IPS-11a (cell line): ENCODE data around the gene CELF3.

Experiments used
- H3K4me3 ChIP-seq: one replicate; pipeline ENCODE4 v1.5.1; 2013; ENCODE audit warnings: low read depth, low read length, control low read depth

Gene CELF3

GRCh38 chr1:151720974-151721787 lies 4.6 kb upstream of the CELF3 start, which contains the start of gene RIIAD1:
Gene RIIAD1, plus strand, starts transcription at chr1:151721522. Its CDS starts 15 bp downstream, at chr1:151721537.
- H3K4me3 ChIP-seq = peak within 1 kb of the TSS; percentile 43

DNA sequence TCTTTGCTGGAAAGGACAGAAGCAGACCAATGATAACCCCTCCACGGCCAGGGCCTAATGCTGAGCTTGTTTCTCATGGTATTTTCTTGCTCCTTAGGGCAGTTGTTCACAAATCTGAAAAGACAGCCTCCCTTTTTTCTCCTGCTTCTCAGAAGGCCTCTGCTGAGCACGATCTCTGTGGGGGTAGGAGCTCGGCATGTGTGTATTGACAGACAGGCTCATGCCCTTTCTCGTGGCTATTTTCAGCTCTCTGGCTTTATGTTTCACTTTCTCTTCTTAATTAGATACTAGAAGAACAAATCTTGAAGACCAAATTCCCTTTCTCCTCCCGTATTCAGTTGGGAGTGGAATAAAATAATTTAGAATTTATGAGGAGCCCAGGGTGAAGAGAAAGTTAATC lies 4.0 kb upstream of the CELF3 start:
- H3K4me3 ChIP-seq = no peak overlapping the region

GRCh38 chr1:151720125-151720524 lies 3.5 kb upstream of the CELF3 start:
- no peak overlapping the region for H3K4me3 ChIP-seq

GRCh38 chr1:151718666-151719065 lies 2.1 kb upstream of the CELF3 start:
- no peak overlapping the region for H3K4me3 ChIP-seq

- no peak overlapping the region for H3K4me3 ChIP-seq
These were observed 1.4 kb upstream of the CELF3 start for GRCh38 chr1:151718011-151718431.

- peak overlapping the region; percentile 30 for H3K4me3 ChIP-seq
These were observed 219 bp downstream of the CELF3 start for GRCh38 chr1:151716405-151716762.

- H3K4me3 ChIP-seq = peak overlapping the region; percentile 30
These were observed 738 bp downstream of the CELF3 start for GRCh38 chr1:151715726-151716404.

DNA sequence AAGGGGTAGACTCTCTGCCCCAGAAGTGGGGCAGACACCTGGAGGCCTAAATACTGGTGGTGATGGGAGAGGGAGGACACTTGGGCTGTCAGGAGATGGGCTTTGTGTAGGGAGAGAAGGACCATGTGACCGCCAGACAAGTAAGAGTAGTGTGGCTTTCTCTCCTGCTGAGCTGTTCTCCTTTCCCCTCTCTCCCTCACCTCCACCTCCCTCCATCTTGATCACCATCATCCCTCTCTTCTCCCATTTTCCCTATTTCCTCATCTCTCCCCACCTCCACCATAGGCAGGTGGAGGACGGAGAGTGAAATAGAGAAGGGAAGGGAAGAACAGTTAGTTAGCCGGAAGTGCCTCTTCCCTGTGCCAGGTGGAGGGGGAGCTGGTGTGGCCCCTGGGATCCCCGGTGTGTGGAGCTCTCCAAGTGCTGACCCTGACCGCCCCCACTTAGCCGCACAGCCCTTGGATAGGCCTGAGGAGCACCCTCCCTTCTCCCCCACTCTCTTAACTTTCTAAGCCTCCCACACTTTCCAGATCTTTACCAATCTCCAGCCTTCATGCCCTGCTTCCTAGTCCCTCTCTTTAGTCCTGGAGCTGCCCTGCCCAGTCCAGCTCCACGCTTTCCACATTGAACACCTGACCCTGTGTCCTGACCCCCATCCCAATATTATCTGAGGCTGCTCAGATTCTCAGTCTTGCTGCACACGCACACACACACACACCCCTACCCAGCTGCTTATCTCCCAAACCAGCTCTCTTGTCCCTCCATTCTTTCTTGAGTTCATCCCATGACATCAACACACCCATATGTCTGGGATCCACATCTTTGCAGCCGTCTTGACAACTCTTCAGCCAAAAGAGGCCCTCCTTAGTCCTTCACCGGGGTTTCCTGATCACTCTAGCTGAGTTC lies 1.5 kb downstream of the CELF3 start:
- H3K4me3 ChIP-seq = no peak overlapping the region

DNA sequence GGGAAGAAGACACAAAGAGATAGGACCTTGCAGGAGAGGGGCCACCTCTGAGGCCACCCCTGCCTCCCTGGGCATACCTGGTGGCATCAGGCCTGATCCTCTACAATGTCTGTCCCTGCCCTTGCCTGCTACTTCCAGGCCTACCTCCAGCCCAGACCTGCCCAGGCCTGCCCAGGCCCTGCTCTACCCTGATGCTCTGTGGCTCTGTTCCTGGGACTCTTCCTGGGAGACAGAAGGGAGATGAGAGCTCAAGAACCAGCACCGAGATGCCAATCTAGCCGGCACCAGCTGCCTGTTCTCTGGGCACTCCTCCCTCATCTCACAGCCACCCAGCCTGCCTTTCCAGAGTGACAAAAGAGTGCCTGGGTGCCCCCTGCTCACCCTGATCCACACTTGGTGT lies 2.7 kb downstream of the CELF3 start:
- H3K4me3 ChIP-seq = no peak overlapping the region

DNA sequence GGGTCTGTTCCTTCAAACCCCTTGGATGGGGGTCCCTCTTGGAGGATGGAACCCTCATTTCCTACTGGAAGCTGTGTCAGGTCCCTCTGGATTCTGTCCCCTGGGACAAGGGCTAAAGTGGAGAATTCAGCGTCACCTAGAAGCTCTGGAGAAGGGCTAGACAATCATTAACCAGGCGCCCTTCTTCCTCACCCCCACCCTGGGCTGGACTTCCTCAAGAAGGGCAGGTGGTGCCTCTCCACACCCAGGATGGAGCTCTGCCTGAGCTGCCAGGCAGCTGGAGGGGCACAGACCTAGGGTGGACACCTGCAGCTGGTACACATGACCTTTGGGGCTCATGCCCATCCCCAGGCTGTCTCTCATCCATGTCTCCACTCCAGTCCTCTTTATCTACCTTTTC lies 3.6 kb downstream of the CELF3 start:
- no peak overlapping the region for H3K4me3 ChIP-seq

GRCh38 chr1:151711951-151712350 lies 4.7 kb downstream of the CELF3 start:
- no peak overlapping the region for H3K4me3 ChIP-seq

- H3K4me3 ChIP-seq = no peak overlapping the region
These were observed 5.4 kb downstream of the CELF3 start for GRCh38 chr1:151711044-151711800.

DNA sequence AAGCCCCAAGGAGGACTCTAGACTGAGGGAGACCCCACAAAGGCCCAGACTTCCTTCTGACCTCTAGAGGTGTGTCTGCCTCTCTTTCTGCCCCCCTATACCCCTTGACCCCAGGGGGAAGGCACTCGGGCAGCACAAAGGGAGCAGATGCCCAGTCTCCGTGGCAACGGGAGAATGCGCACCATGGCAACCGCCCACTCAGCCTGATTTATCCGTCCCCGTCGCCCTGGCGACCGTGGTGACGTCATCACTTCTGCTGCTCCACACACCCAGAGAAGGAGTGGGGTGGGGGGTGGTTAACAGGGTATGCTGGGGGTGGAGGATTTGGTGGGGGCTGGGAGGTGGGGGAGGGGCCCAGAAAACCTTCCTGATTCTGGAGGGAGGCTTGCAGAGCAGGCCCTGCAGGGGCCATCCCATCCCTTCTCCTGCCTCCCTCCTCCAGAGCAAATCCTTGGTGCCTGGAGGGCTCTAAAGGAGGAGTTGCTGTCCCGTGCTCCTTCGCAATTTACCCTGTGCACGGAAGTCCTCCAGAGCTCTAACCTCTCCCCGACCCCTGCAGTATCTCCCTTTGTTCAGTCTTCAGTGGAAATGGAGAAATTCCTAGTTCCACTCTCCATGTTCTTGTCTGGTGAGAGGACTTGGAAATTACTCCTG lies 6.3 kb downstream of the CELF3 start:
- no peak overlapping the region for H3K4me3 ChIP-seq

- H3K4me3 ChIP-seq = no peak overlapping the region
These were observed 7.7 kb downstream of the CELF3 start for GRCh38 chr1:151708891-151709290.

DNA sequence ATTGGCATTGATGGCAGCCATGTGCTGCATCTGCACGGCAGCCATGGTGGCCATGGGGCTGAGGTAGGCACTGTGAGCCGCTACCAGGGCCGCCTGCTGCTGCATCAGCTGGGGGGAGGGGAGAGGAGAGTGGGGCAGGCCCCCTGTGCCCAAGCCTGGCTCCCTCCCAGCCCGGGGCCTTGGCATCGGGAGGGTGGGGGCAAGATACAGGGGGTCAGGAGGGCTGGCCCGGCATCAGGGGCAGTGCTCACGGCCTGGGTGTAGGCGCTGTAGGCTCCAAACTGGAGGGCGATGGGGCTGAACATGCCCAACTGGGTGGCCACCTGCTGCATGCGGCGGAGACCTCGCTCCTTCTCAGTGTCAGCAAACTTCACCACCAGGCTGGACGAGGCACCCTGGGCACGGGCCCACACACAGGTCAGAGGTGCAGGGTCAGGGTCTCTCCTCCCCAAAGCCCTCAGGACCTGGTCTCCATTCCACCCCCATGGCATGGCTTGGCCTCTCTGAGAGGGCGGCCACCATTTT lies 9.0 kb downstream of the CELF3 start:
- no peak overlapping the region for H3K4me3 ChIP-seq

DNA sequence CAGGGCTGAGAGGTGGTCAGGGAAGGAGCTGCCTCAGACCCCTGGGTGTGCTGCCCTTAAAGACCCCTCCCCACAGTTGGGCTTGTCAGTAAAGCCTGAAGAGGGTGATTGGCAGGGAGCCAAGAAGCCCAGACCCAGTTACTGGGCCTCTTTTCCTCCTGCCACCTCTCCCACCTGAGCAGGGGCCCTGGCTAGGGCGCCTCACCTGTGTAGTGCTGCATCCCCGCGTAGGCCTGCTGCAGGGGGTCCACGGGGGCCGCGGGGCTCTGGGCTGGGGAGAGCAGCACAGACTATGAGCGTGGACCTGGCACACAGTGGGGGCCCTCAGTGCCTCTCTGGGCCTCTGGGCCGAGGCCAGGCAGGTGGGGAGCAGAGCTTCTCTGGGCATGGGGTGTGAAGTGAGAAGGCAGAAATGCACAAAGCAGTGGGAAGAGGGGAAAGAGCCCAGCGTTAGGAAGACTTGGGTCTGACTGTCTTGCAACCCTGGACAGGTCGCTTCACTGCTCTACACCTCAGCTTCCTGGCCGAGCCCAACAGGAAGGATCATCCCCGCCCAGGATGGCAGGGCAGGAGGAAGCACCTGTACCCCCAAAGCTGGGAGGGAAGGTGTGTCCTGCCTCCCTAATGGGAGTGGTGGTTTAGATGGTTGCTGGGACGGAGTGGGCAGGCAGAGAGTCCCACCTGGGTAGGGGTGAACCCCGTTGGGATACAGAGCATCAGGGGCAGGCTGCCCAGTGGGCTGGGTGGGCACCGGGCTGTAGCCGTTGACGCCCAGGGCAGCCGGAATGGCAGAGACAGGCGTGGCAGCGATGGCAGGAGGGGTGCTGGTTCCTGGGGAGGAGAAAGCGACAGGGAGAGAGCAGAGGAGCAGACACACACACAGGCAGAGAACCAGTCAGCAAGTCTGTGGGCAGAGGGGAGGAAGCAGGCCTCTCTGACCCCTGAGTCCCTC lies 9.9 kb downstream of the CELF3 start:
- H3K4me3 ChIP-seq = no peak overlapping the region

DNA sequence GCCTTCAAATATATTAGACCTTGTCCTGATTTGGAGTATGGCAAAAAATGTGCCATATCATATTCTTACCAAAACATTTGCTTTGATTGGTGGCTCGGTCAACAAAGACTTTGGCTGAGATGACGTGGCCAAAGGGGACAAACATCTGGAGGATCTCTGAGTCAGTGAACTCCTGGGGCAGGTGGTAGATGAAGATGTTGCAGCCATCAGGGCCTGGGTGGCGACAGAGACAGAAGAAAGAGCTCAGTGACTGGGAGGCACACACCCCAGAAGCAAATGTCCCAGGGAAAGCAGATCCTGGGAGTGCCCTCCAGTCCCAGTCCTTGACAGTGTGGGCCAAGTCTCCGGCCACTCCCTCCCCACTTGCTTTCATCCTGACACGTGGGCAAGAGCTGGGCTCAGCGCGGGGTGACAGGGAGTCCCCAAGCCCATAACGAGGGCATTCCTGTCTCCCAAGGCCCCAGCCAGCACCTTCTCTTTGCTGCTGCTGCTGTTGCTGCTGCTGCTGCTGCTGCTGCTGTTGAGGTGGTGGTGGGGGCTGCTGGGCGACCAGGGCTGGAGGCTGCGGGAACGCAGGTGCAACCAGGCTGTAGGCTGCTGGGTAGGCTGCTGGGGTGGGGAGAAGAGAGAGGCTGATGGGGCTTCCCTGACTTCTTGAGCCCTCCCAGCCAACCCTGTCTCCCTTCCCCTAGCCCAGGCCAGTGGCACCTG lies 10.7 kb downstream of the CELF3 start:
- no peak overlapping the region for H3K4me3 ChIP-seq

DNA sequence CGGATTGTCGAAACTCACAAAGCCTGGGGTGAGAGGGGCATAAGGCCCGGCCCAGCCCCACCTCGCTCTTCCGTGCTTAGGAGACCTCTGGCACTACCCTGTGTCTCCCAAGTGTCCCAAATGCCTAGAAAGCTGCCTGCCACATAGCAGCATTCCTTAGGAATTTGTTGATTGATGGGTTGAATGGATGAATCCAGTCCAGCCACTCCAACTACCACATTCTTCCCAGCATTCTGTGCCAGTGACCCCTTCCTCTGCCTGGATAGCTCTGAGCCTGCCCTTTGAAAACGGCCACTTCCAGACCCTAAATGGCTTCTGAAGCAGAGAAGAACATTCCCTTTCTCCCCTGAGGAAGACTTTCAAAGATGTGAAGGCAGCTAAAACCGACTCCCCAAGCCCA lies 11.5 kb downstream of the CELF3 start:
- H3K4me3 ChIP-seq = no peak overlapping the region
